Fibroblast of skin of right quadriceps (primary cell): ENCODE data around the gene C22orf23.

Source experiments
- DNase-seq: peaks from one replicate; pipeline ENCODE4 v3.0.0-alpha.2; 2013

Gene C22orf23

GRCh38 chr22:37922191-37922590 lies 31.2 kb downstream of the C22orf23 start:
- no peak for DNase-seq

GRCh38 chr22:37920126-37920525 lies 33.3 kb downstream of the C22orf23 start:
- DNase-seq: no peak

GRCh38 chr22:37918580-37919270 lies 34.7 kb downstream of the C22orf23 start:
- no peak for DNase-seq

GRCh38 chr22:37917874-37918548 lies 35.4 kb downstream of the C22orf23 start:
- DNase-seq: no peak

GRCh38 chr22:37916311-37916710 lies 37.1 kb downstream of the C22orf23 start:
- no peak for DNase-seq

- DNase-seq: no peak
Observed at GRCh38 chr22:37913233-37913721, 40.1 kb downstream of the C22orf23 start.

GRCh38 chr22:37912171-37912570 lies 41.2 kb downstream of the C22orf23 start:
- DNase-seq: no peak

GRCh38 chr22:37911697-37912096 lies 41.7 kb downstream of the C22orf23 start:
- no peak for DNase-seq

GRCh38 chr22:37910890-37911672 lies 42.3 kb downstream of the C22orf23 start:
- DNase-seq: no peak

- DNase-seq: peak; percentile 65
Observed at GRCh38 chr22:37909766-37910165, 43.6 kb downstream of the C22orf23 start.

GRCh38 chr22:37907036-37907954 lies 46.1 kb downstream of the C22orf23 start:
- no peak for DNase-seq

- no peak for DNase-seq
Observed at GRCh38 chr22:37906364-37907008, 46.9 kb downstream of the C22orf23 start.

GRCh38 chr22:37905534-37906363 lies 47.7 kb downstream of the C22orf23 start, which contains the start of gene MICALL1:
TSS of gene MICALL1 (plus strand) at chr22:37906297. CDS start at chr22:37906423, 126 bp downstream.
- DNase-seq: peak; percentile 82

GRCh38 chr22:37904572-37905533 lies 48.5 kb downstream of the C22orf23 start:
- peak; percentile 98 for DNase-seq

- no peak for DNase-seq
Observed at GRCh38 chr22:37898441-37899181, 54.8 kb downstream of the C22orf23 start.

GRCh38 chr22:37897807-37898206 lies 55.6 kb downstream of the C22orf23 start:
- DNase-seq: no peak

GRCh38 chr22:37896939-37897338 lies 56.5 kb downstream of the C22orf23 start:
- DNase-seq: no peak

- no peak for DNase-seq
Observed at GRCh38 chr22:37896181-37896592, 57.2 kb downstream of the C22orf23 start.
